Activated T-cell treated with anti-CD3 and anti-CD28 coated beads, Interleukin-2, amount 50 U/mL, for 1 hour (primary cell): Measurements from ENCODE around the gene SMIM11.
"Not testable (repeated sequence)": the region's sequence is repeated elsewhere in the genome, so short reads cannot be mapped to it uniquely, and the experiment has no call there.

ENCODE experiments used
- DNase-seq: peaks from one replicate; pipeline ENCODE4 v3.0.0-alpha.2; 2020

The SMIM11 gene

GRCh38 chr21:34374940-34375618 lies at the start of gene SMIM11:
Gene SMIM11 (plus strand): TSS chr21:34375507. CDS start chr21:34379505, 3,998 bp downstream.
- not testable (repeated sequence) for DNase-seq

GRCh38 chr21:34330055-34330454 lies 45.3 kb upstream of the SMIM11 start:
- no peak for DNase-seq

GRCh38 chr21:34331726-34332125 lies 43.6 kb upstream of the SMIM11 start:
- DNase-seq, result no peak

GRCh38 chr21:34332347-34332746 lies 43.0 kb upstream of the SMIM11 start:
- no peak for DNase-seq

- no peak for DNase-seq
Observed at GRCh38 chr21:34333121-34333739, 42.1 kb upstream of the SMIM11 start.

- DNase-seq, result no peak
Observed at GRCh38 chr21:34335316-34335715, 40.0 kb upstream of the SMIM11 start.

- DNase-seq, result no peak
Observed at GRCh38 chr21:34336245-34336644, 39.1 kb upstream of the SMIM11 start.

- no peak for DNase-seq
Observed at GRCh38 chr21:34336756-34337391, 38.4 kb upstream of the SMIM11 start.

GRCh38 chr21:34337741-34338140 lies 37.6 kb upstream of the SMIM11 start:
- no peak for DNase-seq

- DNase-seq, result no peak
Observed at GRCh38 chr21:34338226-34338625, 37.1 kb upstream of the SMIM11 start.

GRCh38 chr21:34340061-34340460 lies 35.2 kb upstream of the SMIM11 start:
- DNase-seq, result no peak

- no peak for DNase-seq
Observed at GRCh38 chr21:34342476-34342875, 32.8 kb upstream of the SMIM11 start.

- DNase-seq, result no peak
Observed at GRCh38 chr21:34343347-34343746, 32.0 kb upstream of the SMIM11 start.

GRCh38 chr21:34343838-34344381 lies 31.4 kb upstream of the SMIM11 start:
- no peak for DNase-seq

GRCh38 chr21:34344584-34344983 lies 30.7 kb upstream of the SMIM11 start:
- no peak for DNase-seq

- DNase-seq, result no peak
Observed at GRCh38 chr21:34345091-34345871, 30.0 kb upstream of the SMIM11 start.

- no peak for DNase-seq
Observed at GRCh38 chr21:34345892-34346291, 29.4 kb upstream of the SMIM11 start.

- no peak for DNase-seq
Observed at GRCh38 chr21:34348890-34349519, 26.3 kb upstream of the SMIM11 start.

- peak; percentile 20 for DNase-seq
Observed at GRCh38 chr21:34351786-34352241, 23.5 kb upstream of the SMIM11 start.

GRCh38 chr21:34352556-34352955 lies 22.8 kb upstream of the SMIM11 start:
- DNase-seq, result no peak

GRCh38 chr21:34353182-34353581 lies 22.1 kb upstream of the SMIM11 start:
- DNase-seq, result no peak

GRCh38 chr21:34354836-34355235 lies 20.5 kb upstream of the SMIM11 start:
- DNase-seq, result no peak

- DNase-seq, result no peak
Observed at GRCh38 chr21:34355570-34355969, 19.7 kb upstream of the SMIM11 start.
